SK-N-SH treated with all-trans-retinoic acid at 6 μM for 48 hours (cell line): ENCODE data around the gene ZNF280C.

Experiments
- ATAC-seq: fragments of 200-7000 bp; cut with Tn5 transposase; 3 replicates; pipeline ENCODE4 v1.9.1; 2020; ENCODE audit warnings: mild to moderate bottlenecking, moderate library complexity
- ARNTL ChIP-seq: fragments of 450-650 bp; formaldehyde crosslinking; IDR thresholded peaks from 2 replicates; pipeline ENCODE4 v1.5.0; 2020; ENCODE audit warnings: low read depth, mild to moderate bottlenecking, moderate library complexity, borderline replicate concordance
- BACH2 ChIP-seq: fragments of 250-450 bp; sonication (Bioruptor Pico); IDR thresholded peaks from 2 replicates; pipeline ENCODE4 v1.9.0; 2021; ENCODE audit warnings: mild to moderate bottlenecking, borderline replicate concordance
- CSDC2 ChIP-seq: fragments of 250-450 bp; sonication (Bioruptor Pico); IDR thresholded peaks from 2 replicates; pipeline ENCODE4 v1.5.0; 2020; ENCODE audit warnings: mild to moderate bottlenecking, moderate library complexity
- ESRRG ChIP-seq: fragments of 250-450 bp; sonication (Bioruptor Pico); IDR thresholded peaks from 2 replicates; pipeline ENCODE4 v1.6.1; 2021; ENCODE audit warnings: mild to moderate bottlenecking
- GLIS3 ChIP-seq: fragments of 250-450 bp; sonication (Bioruptor Pico); IDR thresholded peaks from 2 replicates; pipeline ENCODE4 v1.5.0; 2020; ENCODE audit warnings: mild to moderate bottlenecking, moderate library complexity
- ISL1 ChIP-seq: fragments of 250-450 bp; sonication (Bioruptor Pico); IDR thresholded peaks from 2 replicates; pipeline ENCODE4 v2.1.2; 2022; ENCODE audit warnings: mild to moderate bottlenecking, moderate library complexity
- OSR1 ChIP-seq: fragments of 250-450 bp; sonication (Bioruptor Pico); IDR thresholded peaks from 2 replicates; pipeline ENCODE4 v1.8.0; 2022; ENCODE audit warnings: moderate library complexity, mild to moderate bottlenecking, inconsistent platforms
- PPARA ChIP-seq: fragments of 250-450 bp; sonication (Bioruptor Pico); IDR thresholded peaks from 2 replicates; pipeline ENCODE4 v1.5.0; 2020; ENCODE audit warnings: mild to moderate bottlenecking, borderline replicate concordance
- RARB ChIP-seq: fragments of 250-450 bp; sonication (Bioruptor Pico); IDR thresholded peaks from 2 replicates; pipeline ENCODE4 v1.8.0; 2021; ENCODE audit warnings: mild to moderate bottlenecking, moderate library complexity
- SNAI2 ChIP-seq: fragments of 250-450 bp; sonication (Bioruptor Pico); IDR thresholded peaks from 2 replicates; pipeline ENCODE4 v1.5.0; 2020; ENCODE audit warnings: mild to moderate bottlenecking, moderate library complexity
- TCF4 ChIP-seq: fragments of 250-450 bp; sonication (Bioruptor Pico); IDR thresholded peaks from 2 replicates; pipeline ENCODE4 v1.8.0; 2021; ENCODE audit warnings: mild to moderate bottlenecking, moderate library complexity, borderline replicate concordance
- TOX ChIP-seq: fragments of 250-450 bp; sonication (Bioruptor Pico); IDR thresholded peaks from 2 replicates; pipeline ENCODE4 v1.8.0; 2021; ENCODE audit warnings: mild to moderate bottlenecking, moderate library complexity, borderline replicate concordance
- ZC3H10 ChIP-seq: fragments of 250-450 bp; sonication (Bioruptor Pico); IDR thresholded peaks from 2 replicates; pipeline ENCODE4 v1.5.1; 2021; ENCODE audit warnings: mild to moderate bottlenecking, moderate library complexity
- ZFP3 ChIP-seq: fragments of 250-450 bp; sonication (Bioruptor Pico); IDR thresholded peaks from 2 replicates; pipeline ENCODE4 v1.5.0; 2020; ENCODE audit warnings: mild to moderate bottlenecking, moderate library complexity
- ZNF565 ChIP-seq: fragments of 450-650 bp; formaldehyde crosslinking; conservative IDR thresholded peaks from 2 replicates; pipeline ENCODE4 v1.5.0; 2020; ENCODE audit warnings: low read depth, mild to moderate bottlenecking, moderate library complexity
- ZNF70 ChIP-seq: fragments of 450-650 bp; formaldehyde crosslinking; IDR thresholded peaks from 2 replicates; pipeline ENCODE4 v1.5.0; 2020; ENCODE audit warnings: mild to moderate bottlenecking, moderate library complexity
- ZNF8 ChIP-seq: fragments of 450-650 bp; formaldehyde crosslinking; IDR thresholded peaks from 2 replicates; pipeline ENCODE4 v1.5.0; 2020; ENCODE audit warnings: mild to moderate bottlenecking, moderate library complexity
- TF ChIP-seq, protein P1 (sequence below): fragments of 250-450 bp; sonication (Bioruptor Pico); IDR thresholded peaks from 2 replicates; pipeline ENCODE4 v1.8.0; 2021; ENCODE audit warnings: low read depth, mild to moderate bottlenecking, moderate library complexity, borderline replicate concordance
- TF ChIP-seq, protein P2 (sequence below): fragments of 250-450 bp; sonication (Bioruptor Pico); IDR thresholded peaks from 2 replicates; pipeline ENCODE4 v1.8.0; 2020; ENCODE audit warnings: mild to moderate bottlenecking, moderate library complexity, borderline replicate concordance
- TF ChIP-seq, protein P3 (sequence below): fragments of 250-450 bp; sonication (Bioruptor Pico); IDR thresholded peaks from 2 replicates; pipeline ENCODE4 v1.5.0; 2020; ENCODE audit warnings: mild to moderate bottlenecking, moderate library complexity
- TF ChIP-seq, protein P4 (sequence below): fragments of 250-450 bp; sonication (Bioruptor Pico); IDR thresholded peaks from 2 replicates; pipeline ENCODE4 v1.5.1; 2020; ENCODE audit warnings: low read depth, mild to moderate bottlenecking, moderate library complexity

The ZNF280C gene

DNA sequence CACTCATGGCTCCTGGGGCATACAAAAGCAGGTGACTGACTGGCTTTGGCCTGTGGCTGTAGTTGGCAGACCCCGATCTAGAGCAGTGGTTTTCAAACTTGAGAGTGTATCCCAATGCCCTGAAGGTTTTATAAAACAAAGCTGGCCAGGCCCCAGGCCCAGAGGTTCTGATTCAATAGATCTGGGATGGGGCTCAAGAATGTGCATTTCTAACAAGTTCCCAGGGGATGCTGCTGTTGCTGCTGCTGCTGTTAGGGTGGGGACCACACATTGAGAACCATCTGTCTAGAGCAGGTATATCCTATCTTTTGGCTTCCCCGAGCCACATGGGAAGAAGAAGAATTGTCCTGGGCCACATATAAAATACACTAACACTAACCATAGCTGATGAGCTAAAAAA, 110.4 kb downstream of the ZNF280C start:
- TF ChIP-seq ZNF565 (CRISPR knock-in tag) (no peak), ZFP3 (CRISPR knock-in tag) (no peak), GLIS3 (CRISPR knock-in tag) (no peak), ISL1 (CRISPR knock-in tag) (no peak), ARNTL (CRISPR knock-in tag) (no peak), ESRRG (CRISPR knock-in tag) (no peak), TCF4 (CRISPR knock-in tag) (no peak), ZNF8 (no peak), CSDC2 (no peak), OSR1 (no peak), ZC3H10 (CRISPR knock-in tag) (no peak), TOX (CRISPR knock-in tag) (no peak), RARB (no peak), SNAI2 (no peak)
- TF ChIP-seq, protein P1, sequence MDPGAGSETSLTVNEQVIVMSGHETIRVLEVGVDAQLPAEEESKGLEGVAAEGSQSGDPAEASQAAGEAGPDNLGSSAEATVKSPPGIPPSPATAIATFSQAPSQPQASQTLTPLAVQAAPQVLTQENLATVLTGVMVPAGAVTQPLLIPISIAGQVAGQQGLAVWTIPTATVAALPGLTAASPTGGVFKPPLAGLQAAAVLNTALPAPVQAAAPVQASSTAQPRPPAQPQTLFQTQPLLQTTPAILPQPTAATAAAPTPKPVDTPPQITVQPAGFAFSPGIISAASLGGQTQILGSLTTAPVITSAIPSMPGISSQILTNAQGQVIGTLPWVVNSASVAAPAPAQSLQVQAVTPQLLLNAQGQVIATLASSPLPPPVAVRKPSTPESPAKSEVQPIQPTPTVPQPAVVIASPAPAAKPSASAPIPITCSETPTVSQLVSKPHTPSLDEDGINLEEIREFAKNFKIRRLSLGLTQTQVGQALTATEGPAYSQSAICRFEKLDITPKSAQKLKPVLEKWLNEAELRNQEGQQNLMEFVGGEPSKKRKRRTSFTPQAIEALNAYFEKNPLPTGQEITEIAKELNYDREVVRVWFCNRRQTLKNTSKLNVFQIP (CRISPR knock-in tag) = no peak
- TF ChIP-seq, protein P2, sequence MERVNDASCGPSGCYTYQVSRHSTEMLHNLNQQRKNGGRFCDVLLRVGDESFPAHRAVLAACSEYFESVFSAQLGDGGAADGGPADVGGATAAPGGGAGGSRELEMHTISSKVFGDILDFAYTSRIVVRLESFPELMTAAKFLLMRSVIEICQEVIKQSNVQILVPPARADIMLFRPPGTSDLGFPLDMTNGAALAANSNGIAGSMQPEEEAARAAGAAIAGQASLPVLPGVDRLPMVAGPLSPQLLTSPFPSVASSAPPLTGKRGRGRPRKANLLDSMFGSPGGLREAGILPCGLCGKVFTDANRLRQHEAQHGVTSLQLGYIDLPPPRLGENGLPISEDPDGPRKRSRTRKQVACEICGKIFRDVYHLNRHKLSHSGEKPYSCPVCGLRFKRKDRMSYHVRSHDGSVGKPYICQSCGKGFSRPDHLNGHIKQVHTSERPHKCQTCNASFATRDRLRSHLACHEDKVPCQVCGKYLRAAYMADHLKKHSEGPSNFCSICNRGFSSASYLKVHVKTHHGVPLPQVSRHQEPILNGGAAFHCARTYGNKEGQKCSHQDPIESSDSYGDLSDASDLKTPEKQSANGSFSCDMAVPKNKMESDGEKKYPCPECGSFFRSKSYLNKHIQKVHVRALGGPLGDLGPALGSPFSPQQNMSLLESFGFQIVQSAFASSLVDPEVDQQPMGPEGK = no peak
- TF ChIP-seq, protein P3, sequence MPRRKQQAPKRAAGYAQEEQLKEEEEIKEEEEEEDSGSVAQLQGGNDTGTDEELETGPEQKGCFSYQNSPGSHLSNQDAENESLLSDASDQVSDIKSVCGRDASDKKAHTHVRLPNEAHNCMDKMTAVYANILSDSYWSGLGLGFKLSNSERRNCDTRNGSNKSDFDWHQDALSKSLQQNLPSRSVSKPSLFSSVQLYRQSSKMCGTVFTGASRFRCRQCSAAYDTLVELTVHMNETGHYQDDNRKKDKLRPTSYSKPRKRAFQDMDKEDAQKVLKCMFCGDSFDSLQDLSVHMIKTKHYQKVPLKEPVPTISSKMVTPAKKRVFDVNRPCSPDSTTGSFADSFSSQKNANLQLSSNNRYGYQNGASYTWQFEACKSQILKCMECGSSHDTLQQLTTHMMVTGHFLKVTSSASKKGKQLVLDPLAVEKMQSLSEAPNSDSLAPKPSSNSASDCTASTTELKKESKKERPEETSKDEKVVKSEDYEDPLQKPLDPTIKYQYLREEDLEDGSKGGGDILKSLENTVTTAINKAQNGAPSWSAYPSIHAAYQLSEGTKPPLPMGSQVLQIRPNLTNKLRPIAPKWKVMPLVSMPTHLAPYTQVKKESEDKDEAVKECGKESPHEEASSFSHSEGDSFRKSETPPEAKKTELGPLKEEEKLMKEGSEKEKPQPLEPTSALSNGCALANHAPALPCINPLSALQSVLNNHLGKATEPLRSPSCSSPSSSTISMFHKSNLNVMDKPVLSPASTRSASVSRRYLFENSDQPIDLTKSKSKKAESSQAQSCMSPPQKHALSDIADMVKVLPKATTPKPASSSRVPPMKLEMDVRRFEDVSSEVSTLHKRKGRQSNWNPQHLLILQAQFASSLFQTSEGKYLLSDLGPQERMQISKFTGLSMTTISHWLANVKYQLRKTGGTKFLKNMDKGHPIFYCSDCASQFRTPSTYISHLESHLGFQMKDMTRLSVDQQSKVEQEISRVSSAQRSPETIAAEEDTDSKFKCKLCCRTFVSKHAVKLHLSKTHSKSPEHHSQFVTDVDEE = no peak
- TF ChIP-seq, protein P4, sequence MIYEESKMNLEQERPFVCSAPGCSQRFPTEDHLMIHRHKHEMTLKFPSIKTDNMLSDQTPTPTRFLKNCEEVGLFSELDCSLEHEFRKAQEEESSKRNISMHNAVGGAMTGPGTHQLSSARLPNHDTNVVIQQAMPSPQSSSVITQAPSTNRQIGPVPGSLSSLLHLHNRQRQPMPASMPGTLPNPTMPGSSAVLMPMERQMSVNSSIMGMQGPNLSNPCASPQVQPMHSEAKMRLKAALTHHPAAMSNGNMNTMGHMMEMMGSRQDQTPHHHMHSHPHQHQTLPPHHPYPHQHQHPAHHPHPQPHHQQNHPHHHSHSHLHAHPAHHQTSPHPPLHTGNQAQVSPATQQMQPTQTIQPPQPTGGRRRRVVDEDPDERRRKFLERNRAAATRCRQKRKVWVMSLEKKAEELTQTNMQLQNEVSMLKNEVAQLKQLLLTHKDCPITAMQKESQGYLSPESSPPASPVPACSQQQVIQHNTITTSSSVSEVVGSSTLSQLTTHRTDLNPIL (CRISPR knock-in tag) = no peak
- ATAC-seq = no peak

DNA sequence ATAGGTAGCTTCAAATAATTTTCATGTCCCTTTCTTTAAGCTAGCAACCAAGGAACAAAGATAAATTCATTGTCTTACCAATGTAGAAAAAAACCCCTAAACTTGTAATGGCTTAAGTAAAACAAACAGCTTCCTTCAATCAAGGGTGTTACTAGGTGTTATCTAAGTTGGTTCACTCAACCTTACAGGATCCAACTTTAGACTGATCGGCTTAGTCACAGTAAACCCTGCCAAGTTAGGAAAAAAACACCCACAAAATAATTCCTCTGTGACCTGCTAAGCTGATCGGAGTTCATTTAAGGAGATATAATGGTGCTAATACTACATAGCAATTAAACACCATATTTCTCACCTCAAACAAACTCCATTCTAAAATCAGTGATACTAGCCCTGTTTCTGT, 113.1 kb downstream of the ZNF280C start:
- TF ChIP-seq ISL1 (CRISPR knock-in tag) = no peak
- no peak for TF ChIP-seq OSR1
- TF ChIP-seq, protein P4 (CRISPR knock-in tag) = no peak
- no peak for TF ChIP-seq BACH2 (CRISPR knock-in tag)
- no peak for TF ChIP-seq PPARA (CRISPR knock-in tag)
- TF ChIP-seq ZNF70 = no peak
- no peak for ATAC-seq
